Ishikawa (cell line): ENCODE data around the gene DGKG.

Experiments
- CEBPB ChIP-seq: IDR thresholded peaks from 2 replicates; pipeline ENCODE4 v1.6.1; 2012
- CREB1 ChIP-seq: IDR thresholded peaks from 2 replicates; pipeline ENCODE4 v1.6.1; 2012; ENCODE audit warnings: low read depth
- EGR1 ChIP-seq: IDR thresholded peaks from 2 replicates; pipeline ENCODE4 v1.6.1; 2012
- EP300 ChIP-seq: IDR thresholded peaks from 2 replicates; pipeline ENCODE4 v1.6.1; 2012; ENCODE audit warnings: borderline replicate concordance
- FOXM1 ChIP-seq: IDR thresholded peaks from 2 replicates; pipeline ENCODE4 v1.6.1; 2012; ENCODE audit warnings: low read depth, borderline replicate concordance
- MAX ChIP-seq: IDR thresholded peaks from 2 replicates; pipeline ENCODE4 v1.6.1; 2012
- NFIC ChIP-seq: IDR thresholded peaks from 2 replicates; pipeline ENCODE4 v1.6.1; 2012
- RAD21 ChIP-seq: IDR thresholded peaks from 2 replicates; pipeline ENCODE4 v1.6.1; 2012; ENCODE audit warnings: low read depth
- REST ChIP-seq: IDR thresholded peaks from 2 replicates; pipeline ENCODE4 v1.6.1; 2012; ENCODE audit warnings: low read depth, mild to moderate bottlenecking
- TAF1 ChIP-seq: IDR thresholded peaks from 2 replicates; pipeline ENCODE4 v1.6.1; 2012; ENCODE audit warnings: low read depth, mild to moderate bottlenecking
- TCF12 ChIP-seq: IDR thresholded peaks from 2 replicates; pipeline ENCODE4 v1.6.1; 2012; ENCODE audit warnings: low read depth
- USF1 ChIP-seq: IDR thresholded peaks from 2 replicates; pipeline ENCODE4 v1.6.1; 2012
- YY1 ChIP-seq: IDR thresholded peaks from 2 replicates; pipeline ENCODE4 v1.6.1; 2012; ENCODE audit warnings: low read depth
- ZBTB7A ChIP-seq: IDR thresholded peaks from 2 replicates; pipeline ENCODE4 v1.6.1; 2012; ENCODE audit warnings: low read depth

Gene DGKG

GRCh38 chr3:186352369-186352768, 9.7 kb downstream of the DGKG start:
- TF ChIP-seq USF1 = no peak
- no peak for TF ChIP-seq TAF1
- no peak for TF ChIP-seq EP300
- TF ChIP-seq YY1 = no peak
- TF ChIP-seq EGR1 = no peak

GRCh38 chr3:186342197-186342596, 19.8 kb downstream of the DGKG start:
- TF ChIP-seq NFIC = no peak
- TF ChIP-seq REST = no peak
- no peak for TF ChIP-seq ZBTB7A
- TF ChIP-seq CREB1 = no peak
- no peak for TF ChIP-seq CEBPB
- no peak for TF ChIP-seq FOXM1
- TF ChIP-seq USF1 = no peak
- no peak for TF ChIP-seq TAF1
- TF ChIP-seq RAD21 = no peak
- TF ChIP-seq EP300 = no peak
- no peak for TF ChIP-seq MAX

GRCh38 chr3:186340204-186340603, 21.8 kb downstream of the DGKG start:
- TF ChIP-seq RAD21 = no peak
- TF ChIP-seq REST = no peak
- no peak for TF ChIP-seq NFIC
- no peak for TF ChIP-seq FOXM1
- TF ChIP-seq YY1 = no peak
- TF ChIP-seq CEBPB = no peak
- no peak for TF ChIP-seq ZBTB7A
- TF ChIP-seq TAF1 = no peak
- TF ChIP-seq TCF12 = no peak

- TF ChIP-seq NFIC (no peak), CREB1 (no peak), MAX (no peak), TAF1 (no peak)
These were observed 22.7 kb downstream of the DGKG start for GRCh38 chr3:186339180-186339918.

GRCh38 chr3:186333256-186333655, 28.8 kb downstream of the DGKG start:
- TF ChIP-seq CEBPB (no peak), TCF12 (no peak), REST (no peak)
